Kidney (tissue), 14 donors: ENCODE results near the gene DOK6. TPM values are rescaled to one million over a fixed set of nuclear protein-coding genes. Genes with fewer than 3 reads are reported as not detected.

Experiments used
- DNase-seq, 5 donors: peaks; one replicate each; pipeline ENCODE4 v3.0.0-alpha.2; 2013 to 2020
- FAIRE-seq: peaks from 2 replicates; lab custom pipeline; 2012; peaks lifted over from hg19 to GRCh38; lab: Jason Lieb, UNC
- H3K27ac ChIP-seq, 2 donors: one replicate each; pipeline ENCODE4 v1.7.0; 2013; ENCODE audit warnings: low read depth in 2 of 2, low read length in 2 of 2, inconsistent platforms in 1 of 2
- H3K27me3 ChIP-seq: one replicate; pipeline ENCODE4 v1.7.1; 2013; ENCODE audit warnings: low read length, inconsistent platforms; ENCODE audit not compliant: control insufficient read depth, insufficient read depth
- H3K36me3 ChIP-seq, 3 donors: one replicate each; pipeline versions ENCODE4 v1.7.0 to v1.7.1; 2013; ENCODE audit warnings: low read length in 3 of 3, control low read depth in 1 of 3, inconsistent platforms in 1 of 3; ENCODE audit not compliant: insufficient read depth in 3 of 3, control insufficient read depth in 2 of 3
- H3K4me1 ChIP-seq, 3 donors: one replicate each; pipeline versions ENCODE4 v1.7.0 to v1.7.1; 2013; ENCODE audit warnings: low read length in 3 of 3, inconsistent platforms in 1 of 3, low read depth in 1 of 3; ENCODE audit not compliant: control insufficient read depth in 2 of 3, insufficient read depth in 2 of 3
- H3K4me3 ChIP-seq, 3 donors: one replicate each; pipeline versions ENCODE4 v1.7.0 to v1.8.1; 2013; ENCODE audit warnings: low read length in 3 of 3, control low read depth in 1 of 3, inconsistent platforms in 1 of 3
- H3K9ac ChIP-seq, 3 donors: one replicate each; pipeline versions ENCODE4 v1.7.0 to v1.7.1; 2013; ENCODE audit warnings: low read length in 3 of 3, control low read depth in 1 of 3, inconsistent platforms in 1 of 3
- H3K9me3 ChIP-seq, 3 donors: one replicate each; pipeline versions ENCODE4 v1.7.0 to v1.7.1; 2013; ENCODE audit warnings: low read length in 3 of 3, control low read depth in 1 of 3, inconsistent platforms in 1 of 3; ENCODE audit not compliant: control insufficient read depth in 2 of 3, insufficient read depth in 1 of 3
- intact Hi-C: fragments of 100-400 bp; cut with DNase I; formaldehyde crosslinking; loops from one replicate; pipeline ENCODE4 v1.11.1; 2022
- polyA plus RNA-seq: library from polyadenylated mRNA; stranded (reverse); fragments of 350-450 nt; fragmentation: Illumina TruSeq; extraction: RNeasy Lipid Tissue Mini Kit (QIAGEN cat#74804); gene quantifications from one replicate; pipeline ENCODE4 v1.2.3, GENCODE V29; 2014; ENCODE audit warnings: low read depth, low replicate concordance; ENCODE audit not compliant: insufficient read depth
- total RNA-seq: library from RNA; stranded (reverse); fragmentation: NEBNext Ultra II Directional; extraction: Animal tissue kit (Norgen Biotek cat#: 25700); gene quantifications from one replicate; pipeline ENCODE4 v1.2.1, GENCODE V29; 2021
- TF ChIP-seq, protein P1 (sequence below): IDR thresholded peaks from 3 replicates; pipeline ENCODE4 v1.5.1; 2012; ENCODE audit warnings: mild to moderate bottlenecking, moderate library complexity, borderline replicate concordance; ENCODE audit not compliant: insufficient read depth; ENCODE audit errors: extremely low read depth
- donor health status: control.
- donor health status: control.
- donor health status: control.
- donor health status: control.
- donor health status: control.
- donor health status: DM: yes; HTN: yes; CAD: no.
- donor health status: Normal renal cell carcinoma (clear cell type).

Gene DOK6
- total and polyA plus RNA-seq, 2 donors from 2014 or later = 3.8 to 4.6 TPM

GRCh38 chr18:69720422-69720821, 319.7 kb downstream of the DOK6 start:
- no peak for FAIRE-seq
- Histone ChIP-seq H3K4me3 (no peak overlapping the region), H3K4me1 (no peaks in the 10 kb centered on the region), H3K36me3 (no peaks in the 10 kb centered on the region), H3K9me3 (peaks cover 0 to 14% (median 0%) of the 10 kb centered on the region in 3 donors), H3K9ac (no peak overlapping the region), H3K27ac (no peak overlapping the region), H3K27me3 (no peaks in the 10 kb centered on the region)
- TF ChIP-seq, protein P1, sequence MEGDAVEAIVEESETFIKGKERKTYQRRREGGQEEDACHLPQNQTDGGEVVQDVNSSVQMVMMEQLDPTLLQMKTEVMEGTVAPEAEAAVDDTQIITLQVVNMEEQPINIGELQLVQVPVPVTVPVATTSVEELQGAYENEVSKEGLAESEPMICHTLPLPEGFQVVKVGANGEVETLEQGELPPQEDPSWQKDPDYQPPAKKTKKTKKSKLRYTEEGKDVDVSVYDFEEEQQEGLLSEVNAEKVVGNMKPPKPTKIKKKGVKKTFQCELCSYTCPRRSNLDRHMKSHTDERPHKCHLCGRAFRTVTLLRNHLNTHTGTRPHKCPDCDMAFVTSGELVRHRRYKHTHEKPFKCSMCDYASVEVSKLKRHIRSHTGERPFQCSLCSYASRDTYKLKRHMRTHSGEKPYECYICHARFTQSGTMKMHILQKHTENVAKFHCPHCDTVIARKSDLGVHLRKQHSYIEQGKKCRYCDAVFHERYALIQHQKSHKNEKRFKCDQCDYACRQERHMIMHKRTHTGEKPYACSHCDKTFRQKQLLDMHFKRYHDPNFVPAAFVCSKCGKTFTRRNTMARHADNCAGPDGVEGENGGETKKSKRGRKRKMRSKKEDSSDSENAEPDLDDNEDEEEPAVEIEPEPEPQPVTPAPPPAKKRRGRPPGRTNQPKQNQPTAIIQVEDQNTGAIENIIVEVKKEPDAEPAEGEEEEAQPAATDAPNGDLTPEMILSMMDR = no peak
- intact Hi-C loops = no loop called here
- DNase-seq = no peak

DNA sequence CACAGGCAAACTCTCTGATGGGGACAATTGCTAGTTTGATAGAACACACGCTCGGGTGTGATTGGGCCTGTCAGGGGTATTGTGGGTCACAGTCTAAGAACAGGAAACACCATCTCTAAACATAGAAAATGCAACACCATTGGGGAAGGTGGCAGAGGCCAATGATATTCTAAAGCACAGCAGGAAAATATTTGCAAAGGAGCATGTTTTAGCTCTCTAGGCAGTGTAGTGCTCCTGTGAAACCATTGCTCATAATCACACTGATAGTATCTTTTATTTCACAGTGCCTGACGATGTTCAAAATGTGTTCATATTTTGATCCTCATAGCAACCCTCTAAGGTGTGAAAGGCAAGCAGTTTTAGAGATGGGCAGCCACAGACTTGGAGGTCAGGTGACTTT, 322.7 kb downstream of the DOK6 start:
- no peaks in the 10 kb centered on the region for H3K27me3 ChIP-seq
- TF ChIP-seq, protein P1 = no peak
- no peak overlapping the region for H3K9ac ChIP-seq
- no peaks in the 10 kb centered on the region for H3K36me3 ChIP-seq
- DNase-seq = no peak
- no peak for FAIRE-seq
- peaks cover 0 to 12% (median 0%) of the 10 kb centered on the region in 3 donors for H3K9me3 ChIP-seq
- intact Hi-C loops = no loop called here
- no peak overlapping the region for H3K4me3 ChIP-seq
- H3K27ac ChIP-seq = no peak overlapping the region
- H3K4me1 ChIP-seq = no peaks in the 10 kb centered on the region

- TF ChIP-seq, protein P1 = no peak
- FAIRE-seq (no peak), DNase-seq (no peak)
- Histone ChIP-seq H3K36me3 (no peaks in the 10 kb centered on the region), H3K9ac (no peak overlapping the region), H3K9me3 (no peaks in the 10 kb centered on the region), H3K27ac (no peak overlapping the region), H3K4me1 (no peaks in the 10 kb centered on the region), H3K4me3 (no peak overlapping the region), H3K27me3 (no peaks in the 10 kb centered on the region)
- intact Hi-C loops = no loop called here
Observed at GRCh38 chr18:69725009-69725408, 324.3 kb downstream of the DOK6 start.

DNA sequence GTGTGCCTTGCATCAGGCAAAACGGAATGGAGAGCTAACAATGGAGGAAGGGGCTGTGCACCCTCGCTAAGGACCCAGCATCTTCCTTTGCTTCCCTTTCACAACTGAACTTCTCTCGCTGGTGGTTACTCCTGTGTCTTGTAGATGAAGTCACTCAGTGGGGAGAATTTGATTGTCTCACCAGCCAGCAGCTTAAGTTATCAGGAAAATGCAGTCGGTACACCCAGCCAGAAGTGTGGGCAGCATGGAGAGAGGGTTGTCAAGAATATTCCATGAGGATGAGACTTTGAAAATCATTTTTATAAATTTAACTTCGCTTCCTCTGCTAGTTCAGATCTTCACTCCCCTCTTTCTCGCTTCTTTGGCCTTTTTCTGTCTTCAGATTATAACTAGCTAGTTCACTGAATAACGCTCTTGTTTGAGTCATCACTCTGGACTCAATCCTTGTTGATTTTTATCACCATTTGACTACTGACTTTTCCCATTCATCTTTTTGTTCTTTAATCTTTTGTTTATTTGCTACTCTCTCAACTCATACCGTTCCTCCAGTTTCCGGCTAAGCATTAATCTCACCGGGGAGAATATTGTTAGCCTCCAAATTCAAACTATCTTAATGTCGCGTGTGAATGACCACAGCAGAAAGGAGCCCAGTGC, 325.3 kb downstream of the DOK6 start:
- H3K27me3 ChIP-seq = no peaks in the 10 kb centered on the region
- intact Hi-C loops = no loop called here
- H3K36me3 ChIP-seq = no peaks in the 10 kb centered on the region
- H3K27ac ChIP-seq = no peak overlapping the region
- TF ChIP-seq, protein P1 = no peak
- no peak overlapping the region for H3K9ac ChIP-seq
- FAIRE-seq = no peak
- no peaks in the 10 kb centered on the region for H3K4me1 ChIP-seq
- no peak overlapping the region for H3K4me3 ChIP-seq
- no peaks in the 10 kb centered on the region for H3K9me3 ChIP-seq
- no peak for DNase-seq
